CD4-positive, alpha-beta T cell treated with Interleukin-6 for 4 hours (primary cell): ENCODE measurements around the gene FOXB2.

Experiments used
- DNase-seq: peaks from one replicate; pipeline ENCODE4 v3.0.0-alpha.2; 2020; ENCODE audit warnings: mixed read lengths

The FOXB2 gene

DNA sequence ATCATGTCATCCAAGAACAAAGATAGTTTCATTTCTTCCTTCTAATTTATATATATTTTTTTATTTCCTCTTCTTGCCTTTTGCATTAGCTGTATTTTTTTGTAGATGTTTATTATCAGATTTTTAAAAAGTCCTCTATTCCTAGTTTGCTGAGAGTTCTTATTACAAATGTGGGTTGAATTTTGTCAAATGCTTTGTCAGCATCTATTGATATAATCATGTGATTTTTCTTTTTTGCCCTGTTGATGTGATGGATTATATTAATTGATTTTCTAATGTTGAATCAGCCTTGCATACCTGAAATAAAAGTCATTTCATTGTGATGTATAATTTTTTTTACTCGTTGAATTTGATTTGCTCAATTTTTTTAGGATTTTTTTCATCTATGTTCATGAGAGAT, 46.9 kb downstream of the FOXB2 start:
- no peak for DNase-seq
